ENCODE results near the gene C1orf174. TPM values are rescaled to one million over a fixed set of nuclear protein-coding genes. Genes with fewer than 3 reads are reported as not detected.

C1orf174 gene
- 21.6 to 24.6 TPM (median 24.2 TPM) in 5 replicates for total RNA-seq (2022; extraction: Qiagen RNA extraction; ENCODE audit: low read depth)

GRCh38 chr1:3900150-3900968 is at the start of gene C1orf174:
Gene C1orf174, minus strand, starts transcription at chr1:3900272. Its CDS starts 86 bp downstream, at chr1:3900186.

GRCh38 chr1:3856923-3857790 is 42.9 kb downstream of the C1orf174 start, which contains the start of the genes CEP104 and DFFB:
Gene CEP104, minus strand, starts transcription at chr1:3857211. Its CDS starts 4,804 bp downstream, at chr1:3852407.
Gene DFFB, plus strand, starts transcription at chr1:3857476. Its CDS starts 128 bp downstream, at chr1:3857604.

Other genes starting within 250 kb of the C1orf174 start
- gene TP73, start 247.8 kb downstream of the C1orf174 start, total RNA-seq (2022; extraction: Qiagen RNA extraction; ENCODE audit: low read depth), result 0.36 to 0.62 TPM (median 0.49 TPM) in 5 replicates
- gene CCDC27, start 147.8 kb downstream of the C1orf174 start, total RNA-seq (2022; extraction: Qiagen RNA extraction; ENCODE audit: low read depth), result not detected in 5 replicates
- gene SMIM1, start 127.5 kb downstream of the C1orf174 start, total RNA-seq (2022; extraction: Qiagen RNA extraction; ENCODE audit: low read depth), result 0.47 to 1.9 TPM (median 1.2 TPM) in 4 of 5 replicates, not detected in the other
- 30.2 to 35.8 TPM (median 34.7 TPM) in 5 replicates for gene LRRC47, start 103.8 kb downstream of the C1orf174 start, total RNA-seq (2022; extraction: Qiagen RNA extraction; ENCODE audit: low read depth)
- gene CEP104, start 43.1 kb downstream of the C1orf174 start, total RNA-seq (2022; extraction: Qiagen RNA extraction; ENCODE audit: low read depth), result 12.3 to 19.2 TPM (median 18.5 TPM) in 5 replicates
- gene DFFB, start 42.8 kb downstream of the C1orf174 start, total RNA-seq (2022; extraction: Qiagen RNA extraction; ENCODE audit: low read depth), result 2.8 to 4.3 TPM (median 3.9 TPM) in 5 replicates

Data from A549 treated with CpdA at 1 μM for 4 hours (cell line).